Activated T-helper 2 cell treated with anti-CD3 and anti-CD28 coated beads, Interferon-gamma antibody, Interleukin-2, Interleukin-4, amounts not matched to agents 10 μg/mL and 5 μg/mL and 100 μg/mL, durations not matched to agents 14 hours and 24 hours and 36 hours (primary cell): ENCODE measurements around the gene TRERF1. TPM values are rescaled to one million over a fixed set of nuclear protein-coding genes. Genes with fewer than 3 reads are reported as not detected.

ENCODE experiments used
- DNase-seq: peaks from one replicate; pipeline ENCODE4 v3.0.0; 2021; ENCODE audit warnings: low spot score
- H3K27ac Mint-ChIP-seq: one replicate; pipeline ENCODE4 v1.8.0; 2021; ENCODE audit warnings: mixed read lengths
- H3K27me3 Mint-ChIP-seq: one replicate; pipeline ENCODE4 v1.8.0; 2021; ENCODE audit warnings: low read depth, mixed read lengths
- H3K36me3 Mint-ChIP-seq: one replicate; pipeline ENCODE4 v1.8.0; 2021; ENCODE audit warnings: low read depth, mixed read lengths
- H3K4me1 Mint-ChIP-seq: one replicate; pipeline ENCODE4 v1.8.0; 2021; ENCODE audit warnings: low read depth, mixed read lengths
- H3K4me3 Mint-ChIP-seq: one replicate; pipeline ENCODE4 v1.8.0; 2021; ENCODE audit warnings: low read depth, mild to moderate bottlenecking, moderate library complexity, mixed read lengths
- H3K9me3 Mint-ChIP-seq: one replicate; pipeline ENCODE4 v1.8.0; 2021; ENCODE audit warnings: mixed read lengths
- intact Hi-C: fragments of 100-400 bp; cut with micrococcal nuclease; formaldehyde crosslinking; loops from one replicate; pipeline ENCODE4 v1.15.1; 2023
- total RNA-seq: library from RNA; stranded (reverse); gene quantifications from 2 replicates; pipeline ENCODE4 v1.2.3, GENCODE V29; 2022

TRERF1 gene
- total RNA-seq, 1 donor from 2014 or later: 19.6 TPM

DNA sequence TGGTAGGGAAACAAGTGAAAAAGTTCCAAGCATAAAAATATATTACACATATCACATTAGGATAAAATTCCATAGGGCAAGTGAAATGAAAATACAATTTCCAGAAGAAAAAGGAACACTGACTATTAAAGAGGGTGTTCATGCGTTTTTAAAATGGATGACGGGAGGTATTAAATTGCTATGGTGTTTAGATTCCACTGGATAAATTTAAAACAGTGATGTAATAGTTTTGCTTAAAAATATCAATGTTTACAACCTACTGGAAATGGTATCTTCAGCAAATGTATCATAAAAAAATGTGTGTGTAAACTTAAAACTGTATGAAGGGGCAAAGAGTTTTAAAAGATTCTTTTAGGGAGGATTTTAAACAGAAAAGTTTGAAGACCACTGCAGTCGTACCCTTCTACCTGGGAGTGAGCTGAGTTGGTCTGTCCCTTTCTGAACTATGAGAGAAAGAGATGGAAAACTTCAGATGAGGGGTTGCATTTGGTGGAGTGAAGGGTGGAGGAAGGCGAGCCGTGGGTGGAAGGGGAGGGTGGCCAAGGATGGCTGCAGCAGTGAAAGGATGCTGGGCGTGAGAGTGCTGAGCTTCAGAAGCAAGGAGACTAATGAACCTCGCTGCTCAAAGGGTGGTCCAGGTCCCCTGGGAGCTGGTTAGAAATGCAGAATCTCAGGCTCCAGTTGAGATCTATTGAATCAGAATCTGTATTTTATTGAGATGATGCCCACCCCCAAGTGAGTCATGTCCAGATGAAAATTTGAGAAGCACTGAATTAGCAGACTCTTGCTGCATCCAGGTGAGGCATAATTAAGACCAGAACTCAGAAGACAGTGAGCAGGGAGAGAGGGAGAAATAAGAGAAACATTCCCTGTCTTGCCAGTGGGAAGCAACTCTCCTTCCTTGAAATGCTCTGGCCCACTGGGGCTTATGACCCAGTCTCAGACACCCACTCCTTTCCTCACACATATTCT lies 179.6 kb downstream of the TRERF1 start:
- intact Hi-C loops: no loop called here
- Mint-ChIP-seq H3K4me3 (no peak overlapping the region), H3K27ac (no peak overlapping the region), H3K4me1 (peaks cover 10% of the 10 kb centered on the region), H3K36me3 (peaks cover 21% of the 10 kb centered on the region), H3K27me3 (no peaks in the 10 kb centered on the region), H3K9me3 (no peaks in the 10 kb centered on the region)
- DNase-seq: no peak

DNA sequence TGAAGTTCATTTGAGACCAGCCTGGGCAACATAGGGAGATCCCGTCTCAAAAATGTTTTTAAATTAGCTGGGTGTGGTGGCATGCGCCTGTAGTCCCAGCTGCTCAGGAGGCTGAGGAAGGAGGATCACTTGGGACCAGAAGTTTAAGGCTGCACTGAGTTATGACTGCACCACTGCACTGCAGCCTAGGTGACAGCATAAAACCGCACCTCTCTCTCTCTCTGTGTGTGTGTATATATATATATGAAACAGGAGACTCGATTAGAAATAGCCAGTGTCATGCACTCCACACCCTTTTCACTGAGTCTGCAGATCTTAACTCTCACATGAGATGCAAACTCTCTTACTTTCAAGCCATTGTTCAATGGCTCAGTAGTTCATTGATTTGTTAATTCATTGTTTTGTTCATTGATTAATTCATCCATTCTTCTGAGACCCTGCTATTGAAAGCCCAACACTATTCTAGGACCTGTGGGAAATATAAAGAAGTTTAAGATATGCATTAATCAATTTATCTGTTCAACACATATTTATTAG lies 181.7 kb downstream of the TRERF1 start:
- Mint-ChIP-seq H3K9me3 (no peaks in the 10 kb centered on the region), H3K36me3 (peaks cover 18% of the 10 kb centered on the region), H3K4me3 (no peak overlapping the region), H3K4me1 (peaks cover 10% of the 10 kb centered on the region), H3K27me3 (no peaks in the 10 kb centered on the region), H3K27ac (no peak overlapping the region)
- intact Hi-C loops: no loop called here
- no peak for DNase-seq

DNA sequence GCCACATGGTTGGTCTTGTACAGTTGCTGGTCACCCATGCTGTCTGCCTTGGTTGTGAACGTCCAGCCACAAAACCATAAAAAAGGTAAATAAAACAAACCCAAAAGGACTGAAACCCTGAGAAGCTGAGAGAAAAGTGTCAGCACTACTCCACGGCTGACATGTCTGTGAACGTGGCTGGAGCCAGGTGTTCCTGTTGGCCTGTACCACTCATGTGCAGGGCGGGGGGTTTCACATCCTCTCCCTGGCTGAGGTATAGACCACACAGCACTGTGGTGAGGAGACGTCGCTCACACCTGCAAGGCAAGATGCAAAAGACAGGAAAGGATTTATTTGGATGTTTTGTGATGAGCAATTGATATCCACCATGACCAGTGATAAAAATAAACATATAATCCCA lies 182.2 kb downstream of the TRERF1 start:
- Mint-ChIP-seq H3K4me3 (no peak overlapping the region), H3K27ac (no peak overlapping the region), H3K4me1 (peaks cover 10% of the 10 kb centered on the region), H3K27me3 (no peaks in the 10 kb centered on the region), H3K36me3 (peaks cover 18% of the 10 kb centered on the region), H3K9me3 (no peaks in the 10 kb centered on the region)
- intact Hi-C loops: no loop called here
- no peak for DNase-seq

DNA sequence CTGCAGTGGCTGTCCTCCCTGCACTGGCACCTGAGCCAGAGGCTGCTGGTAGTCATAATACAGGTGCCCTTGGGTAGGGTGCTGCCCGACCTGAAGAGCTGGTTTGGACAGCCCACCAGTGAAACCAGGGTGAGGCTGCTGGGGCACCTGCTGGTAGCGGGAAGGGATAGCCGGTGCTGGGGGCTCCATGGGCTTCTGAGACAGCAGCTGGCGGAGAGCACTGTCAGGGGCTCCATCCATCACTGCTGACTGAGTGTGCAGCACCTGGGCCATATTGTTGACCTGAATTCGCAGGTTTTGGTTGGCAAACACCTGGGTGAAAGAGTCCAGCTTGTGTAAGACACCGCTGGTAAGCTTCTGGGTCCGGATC lies 182.9 kb downstream of the TRERF1 start:
- Mint-ChIP-seq H3K9me3 (no peaks in the 10 kb centered on the region), H3K27ac (no peak overlapping the region), H3K4me1 (peaks cover 10% of the 10 kb centered on the region), H3K36me3 (peaks cover 18% of the 10 kb centered on the region), H3K27me3 (no peaks in the 10 kb centered on the region), H3K4me3 (no peak overlapping the region)
- DNase-seq: no peak
- intact Hi-C loops: no loop called here

DNA sequence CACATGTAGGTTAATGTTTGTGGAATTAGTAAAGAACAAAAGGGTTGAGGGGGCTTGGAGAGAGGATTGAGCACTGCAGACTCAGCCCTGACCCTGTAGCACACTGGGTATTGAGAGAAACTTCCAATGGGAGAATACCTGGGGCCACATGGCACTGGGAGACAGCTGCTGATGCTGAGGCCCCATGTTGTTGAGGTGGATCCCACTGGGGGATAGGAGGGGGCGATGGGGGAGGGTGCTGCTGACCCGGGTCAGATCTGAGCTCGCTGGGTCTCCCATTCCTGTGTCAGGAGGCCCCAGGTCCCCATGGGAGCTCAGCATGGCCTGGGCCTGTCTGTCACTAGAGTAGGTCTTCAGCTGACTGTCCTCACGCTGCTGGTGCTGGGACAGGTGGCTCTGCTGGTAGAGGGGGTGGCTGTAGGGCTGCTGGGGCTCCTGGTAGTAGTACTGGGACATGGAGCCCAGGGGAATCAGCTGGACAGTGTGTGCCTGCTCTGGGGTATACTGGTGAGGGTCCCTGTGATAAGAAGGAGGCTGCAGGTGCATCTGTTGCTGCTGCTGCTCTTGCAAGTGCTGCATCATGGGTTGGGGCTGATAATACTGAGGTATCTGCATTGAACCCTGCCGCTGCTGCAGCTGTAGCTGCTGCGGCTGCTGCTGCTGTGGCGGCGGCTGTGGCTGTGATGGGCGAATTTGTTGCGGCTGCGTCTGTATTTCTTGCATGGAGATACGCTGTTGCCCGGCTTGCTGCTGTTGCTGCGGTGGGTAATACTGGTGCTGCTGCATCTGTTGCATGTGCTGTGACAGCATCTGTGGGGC lies 183.5 kb downstream of the TRERF1 start:
- Mint-ChIP-seq H3K9me3 (no peaks in the 10 kb centered on the region), H3K36me3 (peaks cover 21% of the 10 kb centered on the region), H3K4me1 (peaks cover 10% of the 10 kb centered on the region), H3K4me3 (no peak overlapping the region), H3K27ac (no peak overlapping the region), H3K27me3 (no peaks in the 10 kb centered on the region)
- no peak for DNase-seq
- intact Hi-C loops: no loop called here

DNA sequence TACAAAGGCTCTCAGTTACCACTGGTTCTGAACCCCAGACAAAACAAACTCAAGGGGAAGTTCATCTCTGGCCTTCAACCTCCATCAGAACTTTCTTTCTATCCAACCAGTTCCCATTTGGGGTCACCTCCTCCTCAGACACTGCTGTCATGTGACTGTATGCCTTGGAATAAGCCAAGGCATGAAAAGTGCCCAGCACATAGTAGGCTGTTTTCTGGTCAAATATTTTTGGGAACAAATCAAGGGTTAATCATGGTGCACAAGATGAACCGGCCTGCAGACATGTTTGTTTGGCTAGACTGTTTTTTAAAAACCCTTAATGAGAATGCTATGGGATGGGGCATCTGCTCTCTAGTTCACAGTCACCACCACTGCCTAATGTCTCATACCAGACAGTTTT lies 185.2 kb downstream of the TRERF1 start:
- DNase-seq: no peak
- peaks cover 10% of the 10 kb centered on the region for H3K4me1 Mint-ChIP-seq
- peaks cover 27% of the 10 kb centered on the region for H3K36me3 Mint-ChIP-seq
- no peak overlapping the region for H3K4me3 Mint-ChIP-seq
- H3K27me3 Mint-ChIP-seq: no peaks in the 10 kb centered on the region
- no peaks in the 10 kb centered on the region for H3K9me3 Mint-ChIP-seq
- H3K27ac Mint-ChIP-seq: no peak overlapping the region
- intact Hi-C loops: no loop called here

DNA sequence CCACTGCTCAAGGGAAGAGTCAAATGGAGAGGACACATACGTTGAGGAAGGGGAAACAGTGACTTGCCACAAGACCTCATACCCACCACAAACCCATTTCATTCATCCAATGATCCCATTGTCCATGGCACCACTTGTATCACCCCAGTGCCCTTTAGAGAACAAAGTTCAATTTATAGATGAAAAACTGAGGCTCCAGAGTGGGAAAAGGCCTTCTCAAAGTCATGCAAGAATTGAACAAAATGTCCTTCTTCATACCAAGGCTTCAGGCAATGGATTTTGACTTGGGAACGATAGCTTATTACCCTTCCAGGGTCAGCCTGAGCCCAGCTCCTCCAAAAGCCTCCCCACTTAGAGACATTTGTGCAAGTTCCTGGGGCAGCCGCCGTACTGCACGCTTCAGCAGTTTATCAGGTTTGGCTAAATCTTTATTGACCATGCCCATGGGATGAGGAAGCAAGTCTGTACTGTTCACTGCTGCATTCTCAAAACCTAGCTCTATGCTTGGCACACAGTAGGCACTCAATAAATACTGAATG lies 186.8 kb downstream of the TRERF1 start:
- Mint-ChIP-seq H3K36me3 (peaks cover 27% of the 10 kb centered on the region), H3K27me3 (no peaks in the 10 kb centered on the region), H3K4me3 (no peak overlapping the region), H3K27ac (no peak overlapping the region), H3K4me1 (peaks cover 6% of the 10 kb centered on the region), H3K9me3 (no peaks in the 10 kb centered on the region)
- intact Hi-C loops: no loop called here
- DNase-seq: no peak

DNA sequence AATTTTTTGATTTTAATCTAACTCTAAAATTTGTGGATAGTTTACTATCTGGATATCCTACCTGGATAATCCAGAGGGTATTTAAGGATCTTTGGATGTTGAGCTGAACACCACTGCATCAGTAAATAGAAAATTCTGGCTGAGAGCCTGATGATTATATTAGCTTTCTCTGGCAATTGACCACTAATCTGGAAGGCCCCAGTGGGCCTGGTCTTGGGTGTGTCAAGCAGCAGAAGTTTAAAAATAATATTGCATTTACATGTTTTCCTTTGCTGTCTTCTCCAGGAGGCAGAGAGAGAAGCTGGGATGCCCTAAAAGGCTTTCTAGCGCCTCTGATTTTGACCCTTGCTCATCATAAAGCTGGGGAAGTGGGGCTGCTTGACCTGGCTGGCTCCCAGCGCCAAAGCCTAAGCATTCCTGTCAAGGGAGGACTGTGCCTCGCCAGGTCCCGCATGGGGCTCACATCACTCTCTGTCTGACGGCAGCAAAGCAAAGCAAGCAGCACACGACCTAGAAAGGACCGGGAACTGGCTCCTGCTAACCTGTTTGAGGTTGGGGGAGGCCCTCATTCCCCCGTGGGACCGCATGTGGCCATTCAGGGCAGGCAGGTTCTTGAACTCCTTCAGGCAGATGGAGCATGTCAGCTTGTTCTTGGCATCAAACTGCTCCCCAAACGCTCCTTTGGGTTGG lies 187.4 kb downstream of the TRERF1 start:
- Mint-ChIP-seq H3K9me3 (no peaks in the 10 kb centered on the region), H3K27me3 (no peaks in the 10 kb centered on the region), H3K36me3 (peaks cover 23% of the 10 kb centered on the region), H3K4me3 (no peak overlapping the region), H3K27ac (no peak overlapping the region), H3K4me1 (peaks cover under 1% of the 10 kb centered on the region)
- DNase-seq: no peak
- intact Hi-C loops: no loop called here

DNA sequence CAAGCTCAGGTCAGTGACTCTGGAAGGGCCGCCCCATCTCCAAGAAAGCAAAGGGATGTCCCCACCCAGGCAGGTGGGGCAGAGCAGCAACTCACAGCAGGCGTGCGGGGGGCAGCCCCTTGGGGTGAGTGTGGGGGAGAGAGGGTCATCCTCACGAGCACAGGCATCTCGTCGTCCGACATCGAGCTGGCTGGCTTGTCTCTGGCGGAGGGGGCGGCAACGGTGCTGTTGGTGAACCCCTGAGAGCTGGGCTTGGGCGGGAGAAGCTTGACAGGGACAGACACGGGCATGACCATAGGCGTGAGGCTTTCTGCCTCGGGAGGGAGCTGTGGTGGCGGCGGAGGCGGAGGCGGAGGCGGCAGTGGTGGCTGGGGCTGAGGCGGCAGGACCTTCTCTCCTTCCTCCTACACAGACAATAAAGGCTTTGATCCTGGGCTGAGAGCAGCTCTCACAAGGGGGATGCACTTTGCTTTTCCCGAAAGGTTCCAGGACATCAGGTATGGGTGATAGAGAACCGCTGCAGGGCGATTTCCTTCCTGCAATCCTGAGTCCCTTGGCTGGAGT lies 188.5 kb downstream of the TRERF1 start:
- intact Hi-C loops: no loop called here
- H3K4me1 Mint-ChIP-seq: no peaks in the 10 kb centered on the region
- H3K9me3 Mint-ChIP-seq: no peaks in the 10 kb centered on the region
- no peaks in the 10 kb centered on the region for H3K27me3 Mint-ChIP-seq
- no peak for DNase-seq
- H3K4me3 Mint-ChIP-seq: no peak overlapping the region
- no peak overlapping the region for H3K27ac Mint-ChIP-seq
- H3K36me3 Mint-ChIP-seq: peaks cover 16% of the 10 kb centered on the region

DNA sequence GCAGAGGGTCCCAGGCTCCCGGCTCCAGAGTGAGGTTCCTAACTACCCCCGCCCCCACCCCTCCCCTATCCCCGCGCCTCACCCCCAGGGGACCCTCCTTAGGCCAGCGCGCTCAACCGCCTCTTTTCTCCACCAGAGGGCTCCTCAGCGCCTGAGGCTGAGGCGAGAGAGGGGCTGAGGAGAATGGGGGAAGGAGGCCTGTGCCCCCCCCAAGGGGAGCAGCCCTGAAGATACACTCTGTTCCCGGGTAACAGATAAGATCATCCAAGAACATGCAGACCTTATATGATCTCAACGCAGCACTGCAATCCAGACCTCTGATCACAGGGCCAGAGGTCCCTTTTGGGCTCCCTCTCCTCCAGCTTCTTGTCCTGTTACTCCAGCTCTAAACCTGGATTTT lies 190.8 kb downstream of the TRERF1 start:
- intact Hi-C loops: loop anchor here (1.0 kb wide), 1 partner anchor 286 kb away; no protein-coding TSS in a partner anchor
- Mint-ChIP-seq H3K27ac (no peak overlapping the region), H3K36me3 (peaks cover 28% of the 10 kb centered on the region), H3K4me1 (no peaks in the 10 kb centered on the region), H3K9me3 (no peaks in the 10 kb centered on the region), H3K4me3 (no peak overlapping the region), H3K27me3 (no peaks in the 10 kb centered on the region)
- DNase-seq: no peak

DNA sequence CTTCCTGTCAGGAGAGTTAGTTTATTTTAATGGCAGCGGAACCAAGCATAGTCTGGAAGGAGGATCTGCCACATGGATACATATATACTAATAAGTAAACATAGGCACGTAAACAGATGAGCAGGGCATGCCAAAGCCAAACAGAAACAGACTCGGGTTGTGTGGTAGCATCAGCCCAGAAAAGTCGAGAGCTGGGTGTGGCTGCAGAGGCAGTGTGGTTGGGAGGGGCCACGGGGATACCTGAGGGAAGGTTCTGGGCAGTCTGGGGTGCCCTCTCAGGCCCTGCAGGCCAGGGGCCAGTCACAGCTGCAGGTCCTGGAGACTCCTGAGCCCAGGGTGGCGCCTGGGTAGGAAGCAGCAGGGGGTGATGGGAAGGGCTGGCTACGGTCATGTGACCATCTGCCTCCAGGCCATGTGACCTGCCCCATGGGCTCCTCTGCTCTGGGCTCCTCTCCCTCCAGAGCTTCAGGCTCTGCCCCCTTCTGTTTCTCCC lies 191.3 kb downstream of the TRERF1 start:
- no peak for DNase-seq
- intact Hi-C loops: no loop called here
- H3K4me3 Mint-ChIP-seq: no peak overlapping the region
- H3K4me1 Mint-ChIP-seq: peaks cover 2% of the 10 kb centered on the region
- H3K36me3 Mint-ChIP-seq: peaks cover 33% of the 10 kb centered on the region
- no peaks in the 10 kb centered on the region for H3K9me3 Mint-ChIP-seq
- H3K27me3 Mint-ChIP-seq: no peaks in the 10 kb centered on the region
- H3K27ac Mint-ChIP-seq: no peak overlapping the region

DNA sequence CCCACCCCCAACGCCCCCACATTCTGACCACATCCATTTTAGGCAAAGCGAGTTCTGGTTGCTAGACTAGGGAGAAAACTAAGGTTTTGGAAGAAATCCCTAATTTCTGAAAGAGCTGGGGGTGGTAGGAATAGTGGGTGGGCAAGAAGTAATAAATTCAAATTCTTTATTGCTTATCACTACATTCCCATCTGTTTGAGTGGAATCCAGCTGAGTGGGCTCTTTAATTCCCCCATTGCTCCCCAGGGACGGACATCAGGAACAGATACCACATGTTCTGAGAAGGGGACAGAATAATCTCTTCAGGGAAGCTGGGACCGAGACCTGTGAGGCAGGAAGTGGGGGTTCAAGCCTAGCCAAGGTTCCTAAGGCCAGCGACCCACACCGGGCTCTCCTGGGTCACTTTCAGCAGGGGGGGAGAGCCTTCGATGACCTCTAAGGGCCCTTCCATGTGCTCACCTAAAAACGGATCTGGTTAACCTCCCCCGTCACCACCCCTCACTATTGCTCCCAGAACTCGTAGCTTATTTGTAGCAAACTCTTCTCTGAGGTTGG lies 191.8 kb downstream of the TRERF1 start:
- Mint-ChIP-seq H3K27ac (no peak overlapping the region), H3K4me1 (peaks cover 4% of the 10 kb centered on the region), H3K36me3 (peaks cover 39% of the 10 kb centered on the region), H3K4me3 (no peak overlapping the region), H3K9me3 (no peaks in the 10 kb centered on the region), H3K27me3 (no peaks in the 10 kb centered on the region)
- intact Hi-C loops: no loop called here
- no peak for DNase-seq
